Forelimb muscle (tissue), 1 donor: Measurements from ENCODE around the gene NOL12. TPM values are rescaled to one million over a fixed set of nuclear protein-coding genes. Genes with fewer than 3 reads are reported as not detected.

Source experiments
- DNase-seq: peaks from one replicate; pipeline ENCODE4 v3.0.0-alpha.2; 2013; ENCODE audit warnings: low read depth
- polyA plus RNA-seq: library from polyadenylated mRNA; unstranded; fragments of 120-200 nt; gene quantifications from one replicate; pipeline ENCODE4 v1.2.1, GENCODE V29; 2013; ENCODE audit not compliant: insufficient read length

NOL12 gene
- polyA plus RNA-seq, 1 donor = 15.9 TPM

DNA sequence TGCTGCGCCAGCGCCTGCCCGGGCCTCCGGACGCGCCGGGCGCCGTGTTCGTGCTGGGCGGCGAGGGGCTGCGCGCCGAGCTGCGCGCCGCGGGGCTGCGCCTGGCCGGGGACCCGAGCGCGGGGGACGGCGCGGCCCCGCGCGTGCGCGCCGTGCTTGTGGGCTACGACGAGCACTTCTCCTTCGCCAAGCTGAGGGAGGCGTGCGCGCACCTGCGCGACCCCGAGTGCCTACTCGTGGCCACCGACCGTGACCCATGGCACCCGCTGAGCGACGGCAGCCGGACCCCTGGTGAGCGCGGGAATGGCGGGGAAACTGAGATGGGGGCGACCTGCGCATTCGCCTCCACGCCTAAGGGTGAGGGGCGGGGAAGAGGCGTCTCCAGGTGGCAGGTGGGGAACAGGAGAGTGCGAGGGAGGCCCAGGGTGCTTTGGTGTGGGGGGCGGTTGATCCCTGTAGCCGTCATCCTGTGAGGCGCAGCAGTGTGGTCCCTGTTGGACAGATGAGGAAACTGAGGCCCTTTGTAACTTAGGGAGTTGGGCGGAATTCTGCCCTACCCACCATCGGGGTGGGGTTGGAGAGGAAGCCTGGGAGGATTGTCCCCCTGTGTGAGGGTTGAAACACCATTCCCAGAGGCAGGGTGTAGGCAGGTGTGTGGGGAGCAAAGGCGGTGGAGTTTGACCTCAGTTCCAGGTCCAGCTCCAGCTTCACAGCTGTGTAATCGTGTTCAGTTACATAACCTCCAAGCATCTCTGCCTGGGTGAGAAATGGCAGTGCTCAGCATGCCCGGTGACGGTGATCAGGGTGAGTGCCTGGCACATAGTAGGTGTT is 26.9 kb upstream of the NOL12 start:
- no peak for DNase-seq

DNA sequence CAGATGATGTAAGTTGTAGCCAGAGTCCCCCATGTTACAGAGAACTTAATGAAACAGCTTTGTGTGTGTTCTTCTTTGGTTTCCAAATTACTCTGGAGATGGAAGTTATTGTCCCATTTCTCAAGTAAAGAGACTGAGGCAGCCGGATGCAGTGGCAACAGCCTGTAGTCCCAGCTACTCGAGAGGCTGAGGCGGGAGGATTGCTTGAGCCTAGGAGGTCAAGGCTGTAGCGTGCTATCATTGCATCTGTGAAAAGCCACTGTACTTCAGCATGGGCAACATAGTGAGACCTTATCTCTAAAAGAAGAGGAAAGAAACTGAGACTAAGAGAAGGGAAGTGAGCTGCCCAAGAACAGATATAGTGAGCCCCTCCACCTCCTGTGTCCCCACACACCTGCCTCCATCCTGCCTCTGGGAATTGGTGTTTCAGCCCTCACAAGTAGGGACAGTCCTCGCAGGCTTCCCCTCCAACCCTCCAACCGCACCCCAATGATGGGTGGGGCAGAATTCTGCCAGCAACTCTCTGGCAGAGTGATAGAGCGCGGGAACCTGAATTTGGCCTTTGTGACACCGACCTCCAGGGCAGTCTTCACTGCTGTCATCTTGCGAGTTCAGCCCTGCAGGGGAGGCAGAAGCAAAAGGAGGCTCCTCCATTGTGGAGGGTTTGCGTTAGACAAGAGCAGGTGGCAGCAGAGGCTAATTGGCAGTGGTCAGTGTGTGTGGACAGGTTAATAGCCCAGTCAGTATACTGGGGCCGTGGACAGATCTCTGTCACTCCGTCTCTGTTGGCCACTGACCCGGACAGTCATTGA is 26.0 kb upstream of the NOL12 start:
- no peak for DNase-seq

DNA sequence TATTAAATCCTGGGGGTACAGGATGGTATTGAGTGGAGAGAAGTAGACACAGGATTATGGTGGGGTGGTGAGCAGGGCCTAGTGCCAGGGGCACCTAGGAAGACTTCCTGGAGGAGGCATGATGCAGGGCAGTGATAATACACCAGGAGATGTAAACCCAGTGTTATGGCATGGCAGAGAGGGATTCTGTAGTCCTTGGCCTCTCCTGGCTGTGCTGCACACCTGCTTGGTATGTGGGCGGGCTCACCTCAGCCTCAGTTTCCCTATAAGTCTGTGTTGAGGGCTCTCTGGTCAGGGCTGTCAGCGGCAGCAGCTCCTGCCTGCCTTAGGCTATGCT is 25.5 kb upstream of the NOL12 start:
- no peak for DNase-seq

DNA sequence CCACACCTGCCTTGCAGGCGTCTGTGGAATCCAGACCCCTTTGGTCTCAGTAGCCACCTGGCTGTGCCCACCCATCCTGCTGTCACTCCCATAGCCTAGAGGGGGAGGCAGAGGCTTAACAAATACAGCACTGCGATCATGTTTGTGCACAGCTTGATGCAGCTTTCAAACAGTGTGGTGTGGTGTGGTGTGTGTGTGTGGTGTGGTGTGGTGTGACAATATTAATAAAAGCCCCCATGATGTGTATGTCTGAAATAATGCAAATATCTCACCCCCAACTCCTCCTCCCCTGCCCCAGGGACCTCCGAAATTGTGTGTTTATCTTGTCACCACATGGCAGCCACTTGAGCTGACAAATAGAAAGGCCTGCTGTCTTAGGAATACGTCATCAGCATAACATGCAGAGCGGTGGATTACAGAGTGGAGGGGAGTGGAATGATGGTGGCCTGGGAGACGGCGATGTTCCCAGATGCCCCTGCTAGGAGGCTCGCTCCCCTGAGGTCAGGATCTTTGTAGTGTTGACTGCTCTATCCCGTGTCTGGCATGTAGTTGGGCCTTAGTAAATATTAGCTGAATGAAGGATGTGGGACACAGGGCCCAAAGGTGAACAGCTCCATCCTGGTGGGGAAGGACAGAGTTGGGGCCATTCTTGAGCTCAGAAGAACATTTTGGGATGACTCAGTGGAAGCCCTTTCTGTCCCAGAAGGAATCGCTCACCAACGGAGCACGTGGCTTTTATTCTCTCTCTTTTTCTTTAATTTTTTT is 24.8 kb upstream of the NOL12 start:
- DNase-seq = no peak

DNA sequence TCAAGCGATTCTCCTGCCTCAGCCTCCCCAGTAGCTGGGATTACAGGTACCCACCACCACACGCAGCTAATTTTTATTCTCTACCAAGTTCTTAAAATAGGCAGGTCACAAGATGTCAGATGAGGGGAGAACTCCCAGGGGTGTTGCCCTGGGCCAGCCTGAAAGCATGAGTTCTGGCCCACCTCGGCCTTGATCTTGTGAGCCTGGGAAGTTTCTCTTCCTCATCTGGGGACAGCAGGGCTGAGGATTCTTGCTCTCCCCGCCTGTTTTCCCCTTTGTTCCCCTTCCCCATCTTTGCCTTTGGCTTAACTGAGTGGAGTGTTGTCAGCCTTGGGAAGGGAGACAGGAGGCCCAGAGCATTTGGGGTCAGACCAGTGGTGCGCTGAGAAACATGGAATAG is 24.1 kb upstream of the NOL12 start:
- DNase-seq = no peak

DNA sequence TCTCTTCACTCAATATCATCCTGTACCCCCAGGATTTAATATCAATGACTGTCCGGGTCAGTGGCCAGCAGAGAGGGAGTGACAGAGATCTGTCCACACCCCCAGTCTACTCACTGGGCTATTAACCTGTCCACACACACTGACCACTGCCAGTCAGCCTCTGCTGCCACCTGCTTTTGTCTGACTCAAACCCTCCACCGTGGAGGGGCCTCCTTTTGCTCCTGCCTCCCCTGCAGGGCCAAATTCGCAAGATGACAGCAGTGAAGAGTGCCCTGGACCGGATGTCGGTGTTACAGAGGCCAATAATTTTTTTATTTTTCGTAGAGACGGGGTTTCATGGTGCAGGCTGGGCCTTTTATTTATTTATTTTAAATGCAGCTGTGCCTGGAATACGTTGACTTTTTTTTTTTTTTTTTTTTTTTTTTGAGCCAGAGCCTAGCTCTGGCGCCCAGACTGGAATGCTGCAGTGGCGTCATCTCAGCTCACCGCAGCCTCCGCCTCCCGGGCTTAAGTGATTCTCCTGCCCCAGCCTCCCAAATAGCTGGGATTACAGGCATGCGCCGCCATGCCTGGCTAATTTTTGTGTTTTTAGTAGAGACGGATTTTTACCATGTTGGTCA is 22.5 kb upstream of the NOL12 start:
- no peak for DNase-seq

DNA sequence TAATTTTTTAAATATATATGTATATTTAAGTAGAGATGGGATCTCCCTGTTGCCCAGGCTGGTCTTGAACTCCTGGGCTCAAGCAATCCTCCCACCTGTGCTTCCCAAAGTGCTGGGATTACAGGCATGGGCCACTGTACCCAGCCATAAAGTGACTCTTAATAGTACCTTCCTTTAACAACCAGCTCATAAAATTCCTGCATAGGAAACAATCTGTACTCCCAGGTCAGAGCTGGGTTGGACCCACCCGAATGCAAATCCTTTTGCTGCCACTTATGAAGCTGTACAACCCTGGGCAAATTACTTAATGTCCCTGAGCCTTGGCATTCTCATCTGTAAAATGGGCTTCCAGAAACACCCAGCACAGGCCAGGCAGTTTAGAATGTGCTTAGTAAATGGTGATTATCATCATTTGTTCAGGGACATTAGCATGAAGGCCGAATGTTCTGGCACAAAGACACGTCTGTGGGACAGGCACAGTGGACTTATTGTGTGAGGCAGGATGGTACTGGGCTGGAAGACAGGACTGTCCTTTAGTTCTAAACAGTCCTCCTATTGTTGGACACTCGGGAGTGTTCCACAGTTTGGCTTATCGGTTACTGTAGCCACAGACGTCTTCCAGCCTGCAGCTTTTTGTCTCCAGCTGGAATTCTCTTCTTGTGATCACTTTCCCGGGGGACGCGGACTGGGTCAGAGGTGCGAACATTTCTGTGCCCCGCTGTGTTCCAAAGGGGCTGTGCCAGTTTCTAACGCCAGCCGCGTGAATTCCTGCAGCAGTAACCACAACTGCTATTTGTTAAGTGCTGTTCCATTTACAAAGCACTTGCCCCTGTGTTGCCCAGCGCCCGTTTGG is 21.7 kb upstream of the NOL12 start:
- DNase-seq = no peak

DNA sequence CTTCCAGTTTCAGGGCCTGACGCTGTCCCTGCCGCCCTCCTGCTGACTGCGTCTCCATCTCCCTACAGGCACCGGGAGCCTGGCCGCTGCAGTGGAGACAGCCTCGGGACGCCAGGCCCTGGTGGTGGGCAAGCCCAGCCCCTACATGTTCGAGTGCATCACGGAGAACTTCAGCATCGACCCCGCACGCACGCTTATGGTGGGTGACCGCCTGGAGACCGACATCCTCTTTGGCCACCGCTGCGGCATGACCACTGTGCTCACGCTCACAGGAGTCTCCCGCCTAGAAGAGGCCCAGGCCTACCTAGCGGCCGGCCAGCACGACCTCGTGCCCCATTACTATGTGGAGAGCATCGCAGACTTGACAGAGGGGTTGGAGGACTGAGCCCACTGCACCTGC is 20.7 kb upstream of the NOL12 start:
- DNase-seq = no peak

DNA sequence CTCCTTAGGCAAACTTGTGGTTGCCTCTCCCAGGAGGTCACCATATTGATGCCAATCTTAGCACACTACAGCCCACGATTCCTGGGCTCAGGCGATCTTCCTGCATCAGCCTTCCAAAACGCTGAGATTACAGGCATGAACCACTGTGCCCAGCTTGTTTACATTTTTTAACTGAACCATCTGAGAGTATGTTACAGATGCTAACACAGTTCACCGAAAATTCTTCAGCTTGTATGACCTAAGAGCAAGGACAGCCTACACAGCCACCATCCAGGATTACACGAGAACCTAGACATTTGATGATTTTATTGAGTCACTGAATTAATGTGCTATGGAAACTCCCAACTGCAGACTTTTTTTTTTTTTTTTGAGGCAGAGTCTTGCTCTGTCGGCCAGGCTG is 16.6 kb upstream of the NOL12 start:
- DNase-seq = no peak

DNA sequence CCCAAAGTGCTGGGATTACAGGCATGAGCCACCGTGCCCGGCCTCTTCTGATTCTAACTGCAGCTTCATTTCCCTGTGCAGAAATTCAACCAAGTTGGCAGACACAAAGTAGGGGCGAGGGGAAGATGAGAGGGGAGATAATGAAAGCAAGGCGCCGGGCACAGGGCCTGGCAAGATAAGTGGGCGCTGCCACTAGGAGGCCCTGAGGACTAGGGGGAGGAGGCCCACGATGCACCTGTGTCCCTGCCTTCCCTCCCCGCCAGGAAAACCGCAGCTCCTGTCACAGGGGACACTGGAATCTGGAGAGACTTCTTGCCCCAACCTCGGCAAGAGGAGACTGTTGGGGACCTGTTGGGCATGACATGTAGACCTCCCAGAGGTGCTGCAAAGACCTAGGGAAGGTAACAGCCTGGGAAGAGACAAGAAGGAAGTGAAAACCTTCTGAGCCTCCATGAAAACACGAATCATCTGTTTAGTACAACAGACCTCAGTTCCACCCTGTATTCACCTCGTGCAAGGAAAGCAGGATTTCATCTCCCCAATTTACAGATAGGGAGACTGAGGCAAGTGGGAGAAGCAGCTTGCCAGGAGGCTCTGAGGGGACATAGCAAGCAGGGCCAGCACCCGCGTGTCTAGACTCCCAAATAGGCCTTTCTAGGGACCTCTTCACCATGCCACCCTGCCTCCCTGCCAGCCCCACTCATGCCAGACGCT is 13.8 kb upstream of the NOL12 start:
- DNase-seq = no peak

DNA sequence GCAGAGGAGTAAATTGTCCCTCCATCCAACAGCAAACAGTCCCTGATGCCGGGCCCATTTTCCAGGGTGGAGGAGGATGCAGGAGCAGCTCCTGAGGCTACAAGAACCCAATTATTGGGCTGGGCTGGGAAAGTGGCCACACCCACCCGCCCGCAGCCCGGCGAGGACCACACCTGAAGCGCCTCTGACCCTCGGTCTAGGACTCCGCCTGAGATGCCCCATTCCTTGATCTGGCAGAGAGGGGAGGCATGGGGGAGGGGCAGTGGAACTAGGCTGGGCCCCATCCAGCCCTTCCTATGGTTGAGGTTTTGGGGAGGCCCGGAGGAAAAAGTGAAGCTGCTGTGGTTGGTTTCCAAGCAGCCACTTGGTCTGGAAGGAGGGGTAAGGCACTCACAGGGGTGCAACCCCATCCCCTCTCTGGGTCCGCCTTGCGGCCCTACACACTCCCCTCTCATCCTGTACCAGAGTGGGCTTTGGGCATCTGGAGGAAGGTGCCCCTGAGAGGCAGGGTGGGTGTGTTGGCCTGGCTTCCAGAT is 13.2 kb upstream of the NOL12 start:
- DNase-seq = no peak

DNA sequence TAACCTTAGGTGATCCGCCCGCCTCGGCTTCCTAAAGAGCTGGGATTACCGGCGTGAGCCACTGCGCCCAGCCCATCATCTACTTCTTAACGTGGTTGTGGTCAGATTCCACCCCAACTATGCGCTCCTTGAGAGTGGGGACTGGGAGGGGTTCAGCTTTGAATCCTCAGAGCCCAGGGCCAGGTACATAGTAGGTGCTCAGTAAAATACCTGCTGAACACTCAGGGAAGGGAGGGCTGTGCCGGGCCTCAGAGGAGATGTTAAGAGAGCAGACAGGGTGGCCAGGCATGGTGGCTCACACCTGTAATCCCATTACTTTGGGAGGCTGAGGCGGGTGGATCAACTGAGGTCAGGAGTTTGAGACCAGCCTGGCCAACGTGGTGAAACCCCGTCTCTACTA is 11.9 kb upstream of the NOL12 start:
- DNase-seq = no peak

DNA sequence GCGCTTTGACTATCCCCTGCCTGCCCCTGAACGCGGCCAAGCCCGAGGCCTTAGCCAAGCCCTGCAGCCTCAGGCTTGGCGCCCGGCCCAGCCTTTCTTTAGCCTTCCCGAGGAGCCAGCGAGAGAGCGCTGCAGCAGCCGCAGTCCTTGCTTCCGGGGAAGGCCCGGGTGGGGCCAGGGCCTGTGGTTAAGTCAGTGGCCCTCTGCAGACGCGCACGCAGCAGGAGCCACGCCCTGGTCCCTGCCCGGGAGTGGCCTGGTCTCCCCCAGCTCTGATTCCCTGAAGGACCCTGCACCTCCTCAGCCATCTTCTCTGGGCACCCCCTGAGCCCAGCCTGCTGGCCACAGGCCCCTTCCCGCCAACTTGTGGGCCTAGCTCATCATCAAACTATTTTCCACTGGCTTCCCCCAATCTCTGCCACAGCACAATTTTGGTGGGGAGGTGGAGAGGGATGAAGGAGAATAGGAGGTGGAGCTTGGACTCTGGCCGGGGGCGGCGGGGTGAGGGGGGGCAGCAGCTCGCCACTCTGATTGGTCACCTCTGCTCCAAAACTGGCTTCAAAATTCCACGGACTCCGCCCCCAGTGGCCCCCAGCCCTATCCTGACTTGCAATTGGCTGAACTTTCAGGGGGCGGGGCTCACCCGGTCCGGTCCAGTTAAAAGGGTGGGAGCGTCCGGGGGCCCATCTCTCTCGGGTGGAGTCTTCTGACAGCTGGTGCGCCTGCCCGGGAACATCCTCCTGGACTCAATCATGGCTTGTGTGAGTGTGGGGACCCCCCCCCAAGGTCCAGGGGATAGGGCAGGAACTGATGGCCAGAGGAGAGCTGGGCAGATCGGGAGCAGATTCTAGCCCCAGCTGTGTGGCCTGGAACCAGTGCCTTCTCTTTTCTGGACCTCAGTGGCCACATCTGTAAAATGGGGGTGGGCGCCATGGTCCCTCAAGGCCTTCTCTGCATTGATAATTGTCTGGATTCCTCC is 10.9 kb upstream of the NOL12 start, which contains the start of gene LGALS1:
Gene LGALS1, plus strand, starts transcription at position 686 of the 979 bp plus-strand sequence. Its CDS starts 67 bp downstream, at position 753.
- peak; percentile 83 for DNase-seq

DNA sequence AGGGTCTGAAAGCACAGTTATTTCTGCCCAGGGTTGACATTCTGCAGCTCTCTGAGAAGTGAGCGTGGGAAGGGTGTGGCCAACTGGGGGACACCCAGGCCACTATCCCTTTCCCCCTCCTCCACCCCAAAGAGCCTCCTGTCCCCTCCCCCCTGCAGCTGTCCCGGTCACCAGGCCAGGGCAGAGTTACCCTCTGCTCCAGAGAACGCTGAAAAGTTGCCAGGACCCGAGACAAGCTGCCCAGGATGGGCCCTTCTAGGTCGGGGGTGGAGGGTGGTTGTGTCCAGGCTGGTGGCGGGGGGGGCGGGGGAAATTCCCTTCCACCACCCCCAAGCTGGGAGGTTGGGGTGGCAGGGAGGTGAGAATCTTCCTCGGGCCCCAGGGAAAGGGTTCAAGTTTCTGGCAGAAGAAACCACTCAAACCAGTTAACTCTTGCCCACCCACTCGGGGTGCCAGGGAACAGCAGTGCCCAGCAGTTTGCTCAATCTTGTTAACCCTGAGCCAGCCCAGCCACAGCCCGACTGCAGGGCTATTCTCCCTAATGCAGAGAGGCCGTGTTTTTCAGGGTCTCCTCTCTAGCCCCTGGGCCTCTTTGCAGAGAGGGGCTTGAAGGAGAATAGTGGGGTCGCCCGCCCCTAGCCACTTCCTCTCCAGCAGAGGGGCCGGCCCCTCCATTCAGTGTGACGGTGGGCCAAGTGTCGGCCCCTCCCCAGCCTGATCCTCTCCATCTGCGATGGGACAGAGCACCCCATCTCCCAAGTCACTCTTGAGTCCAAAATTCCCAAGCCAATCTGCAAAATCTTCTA is 10.0 kb upstream of the NOL12 start:
- DNase-seq = no peak

DNA sequence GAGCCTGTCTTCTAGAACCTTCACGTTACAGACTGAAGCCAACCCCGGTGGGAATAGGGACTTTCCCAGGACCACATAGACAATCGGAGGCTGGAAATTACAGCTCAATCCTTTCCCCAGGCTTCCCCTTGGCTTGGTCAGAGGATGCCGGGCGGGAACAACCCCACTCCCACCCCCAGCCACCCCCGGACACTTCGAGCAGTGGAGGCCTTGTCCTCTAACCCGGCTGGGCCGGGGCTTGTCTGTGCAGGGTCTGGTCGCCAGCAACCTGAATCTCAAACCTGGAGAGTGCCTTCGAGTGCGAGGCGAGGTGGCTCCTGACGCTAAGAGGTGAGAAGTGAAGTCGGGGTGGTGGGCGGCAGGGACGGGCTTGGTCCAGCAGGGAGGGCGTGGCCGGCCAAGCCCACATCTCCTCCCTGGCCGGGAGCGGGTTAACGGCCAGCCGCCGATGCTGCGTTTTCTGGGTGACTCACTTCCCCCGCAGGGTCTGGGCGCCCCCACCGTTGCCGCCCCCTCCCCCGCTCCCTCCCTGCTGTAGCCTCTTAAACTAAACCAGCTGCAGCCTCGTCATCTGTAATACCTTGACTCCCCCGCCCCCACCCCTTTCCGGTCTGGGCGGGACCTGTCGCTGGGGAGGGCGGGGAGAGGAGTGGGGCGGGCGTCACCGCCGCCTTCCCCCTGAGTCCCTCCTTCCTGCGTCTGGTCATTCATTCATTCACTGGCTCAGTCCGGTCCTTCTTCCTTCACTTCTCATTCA is 9.2 kb upstream of the NOL12 start:
- no peak for DNase-seq

DNA sequence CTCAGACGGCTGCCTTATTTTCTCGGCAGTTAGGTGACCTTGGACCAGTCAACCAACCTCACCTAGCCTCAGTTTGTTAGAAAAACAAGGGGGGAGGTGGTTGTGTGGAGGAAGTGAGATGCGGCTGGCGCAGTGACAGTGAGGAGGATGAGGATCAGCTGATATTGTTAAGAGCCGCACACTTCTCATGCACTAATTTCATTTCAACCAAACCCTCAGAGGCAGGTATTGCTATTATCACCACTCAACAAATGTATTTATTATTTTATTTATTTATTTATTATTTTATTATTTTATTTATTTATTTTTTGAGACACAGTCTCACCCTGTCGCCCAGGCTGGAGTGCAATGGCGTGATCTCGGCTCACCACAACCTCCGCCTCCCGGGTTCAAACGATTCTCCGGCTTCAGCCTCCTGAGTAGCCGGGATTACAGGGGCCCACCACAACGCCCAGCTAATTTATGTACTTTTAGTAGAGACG is 8.6 kb upstream of the NOL12 start:
- no peak for DNase-seq

DNA sequence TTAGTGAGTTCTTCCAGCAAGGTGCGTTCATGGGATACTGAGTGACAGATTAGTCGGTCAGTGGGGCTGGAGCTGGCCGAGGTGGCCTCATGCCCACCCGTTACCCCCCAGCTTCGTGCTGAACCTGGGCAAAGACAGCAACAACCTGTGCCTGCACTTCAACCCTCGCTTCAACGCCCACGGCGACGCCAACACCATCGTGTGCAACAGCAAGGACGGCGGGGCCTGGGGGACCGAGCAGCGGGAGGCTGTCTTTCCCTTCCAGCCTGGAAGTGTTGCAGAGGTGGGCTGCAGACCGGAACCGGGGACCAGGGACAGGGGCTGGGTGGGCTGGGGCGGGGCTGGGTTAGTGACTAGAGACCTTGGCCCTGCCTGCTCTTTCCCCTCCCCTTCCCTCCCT is 7.8 kb upstream of the NOL12 start:
- no peak for DNase-seq
